ENCODE results near the gene CCDC196.
A peak's percentile ranks its signal among the peaks of the same experiment; 100 is the strongest.
"Not testable (repeated sequence)": the region's sequence is repeated elsewhere in the genome, so short reads cannot be mapped to it uniquely, and the experiment has no call there.

The CCDC196 gene

DNA sequence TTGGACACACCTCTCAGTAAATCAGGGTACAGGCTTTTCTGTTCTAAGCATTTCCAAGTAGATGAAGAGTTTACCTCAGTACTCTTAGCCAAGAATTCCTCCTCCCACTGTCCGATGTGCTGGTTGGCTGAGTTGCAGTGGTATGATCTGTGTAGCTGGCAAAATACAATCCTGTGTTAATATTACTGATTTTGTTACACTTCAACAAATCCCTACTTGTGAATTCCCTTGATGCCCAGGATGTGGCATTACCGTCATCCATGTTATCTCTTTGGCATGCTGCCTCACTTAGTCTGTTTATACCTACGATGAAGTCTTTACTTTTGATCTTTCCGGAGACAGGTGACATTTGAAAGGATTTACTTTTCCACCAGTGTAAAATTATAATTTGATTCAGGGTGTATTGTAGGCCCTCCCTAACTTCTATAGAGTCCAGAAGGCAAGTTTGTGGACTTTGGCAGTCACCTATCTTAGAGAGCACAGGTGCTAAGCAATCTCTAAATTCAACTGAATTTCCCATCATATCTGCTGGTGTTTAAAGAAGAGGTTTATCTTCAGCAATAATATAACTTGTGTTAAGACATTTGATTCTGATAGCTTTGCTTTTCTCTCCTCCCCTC lies 10.1 kb downstream of the CCDC196 start:
- DNase-seq, result no peak

DNA sequence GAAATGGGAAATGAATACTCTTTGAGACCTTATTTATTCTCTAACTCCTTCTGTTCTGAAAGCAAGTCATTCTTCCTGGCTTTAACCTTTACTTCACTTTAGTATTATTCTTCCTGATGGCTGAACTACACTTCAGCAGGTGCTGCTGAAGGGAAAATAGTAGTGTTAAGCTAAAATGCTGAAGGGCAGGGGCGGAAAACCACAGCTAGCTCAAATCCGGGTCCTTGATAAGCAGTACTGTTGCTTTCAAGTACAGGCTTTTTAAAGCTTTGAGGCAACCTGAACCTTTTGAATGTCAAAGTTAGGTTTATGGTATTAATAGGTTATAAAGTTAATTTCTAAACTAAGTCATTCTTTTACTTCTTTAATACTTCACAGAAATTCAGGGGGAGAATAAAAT lies 10.7 kb downstream of the CCDC196 start:
- no peak for DNase-seq

- DNase-seq, result no peak
These were observed 12.1 kb downstream of the CCDC196 start for GRCh38 chr14:66498311-66498710.

GRCh38 chr14:66501592-66501991 lies 15.4 kb downstream of the CCDC196 start:
- DNase-seq, result no peak

DNA sequence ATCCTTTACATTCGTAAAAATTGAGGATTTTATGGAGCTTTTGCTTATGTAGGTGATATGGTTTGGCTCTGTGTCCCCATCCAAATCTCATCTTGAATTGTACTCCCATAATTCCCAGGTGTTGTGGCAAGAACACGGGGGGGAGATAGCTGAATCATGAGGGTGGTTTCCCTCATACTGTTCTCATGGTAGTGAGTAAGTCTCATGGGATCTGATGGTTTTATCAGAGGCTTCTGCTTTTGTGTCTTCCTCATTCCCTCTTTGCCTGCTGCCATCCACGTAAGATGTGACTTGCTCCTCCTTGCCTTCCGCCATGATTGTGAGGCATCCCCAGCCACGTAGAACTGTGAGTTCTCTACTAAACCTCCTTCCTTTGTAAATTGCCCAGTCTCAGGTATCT lies 16.7 kb downstream of the CCDC196 start:
- not testable (repeated sequence) for DNase-seq

GRCh38 chr14:66503532-66503931 lies 17.4 kb downstream of the CCDC196 start:
- DNase-seq, result no peak

DNA sequence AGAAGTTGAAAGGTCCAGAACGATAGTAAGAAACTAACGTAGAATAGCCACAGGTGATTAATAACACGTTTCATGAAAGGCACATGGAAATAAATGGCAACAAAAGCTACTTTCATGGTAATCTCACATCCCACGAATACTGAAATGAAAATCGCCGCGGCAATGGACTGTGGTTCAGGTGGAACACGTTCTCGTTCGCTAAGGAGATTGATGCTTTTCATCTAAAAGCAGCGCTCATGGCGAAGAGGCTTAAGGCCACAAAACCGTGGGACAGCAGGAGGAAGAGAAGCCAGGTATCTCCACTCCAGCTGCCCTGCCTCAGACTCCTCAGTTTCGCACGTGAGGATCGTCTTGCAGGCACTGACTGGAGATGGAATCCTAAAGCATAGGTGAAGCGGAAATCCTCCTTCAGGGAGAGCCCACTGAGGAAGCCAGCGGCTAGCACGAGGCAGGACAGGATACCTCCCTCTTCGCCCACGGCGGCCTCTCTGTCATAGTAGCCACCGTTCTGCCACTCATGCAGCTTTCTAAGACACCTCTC lies 21.1 kb downstream of the CCDC196 start:
- DNase-seq, result no peak

GRCh38 chr14:66507722-66508546 lies 21.8 kb downstream of the CCDC196 start, which contains the start of gene GPHN:
Gene GPHN, plus strand, starts transcription at chr14:66508147.
- DNase-seq, result peak; percentile 77

- no peak for DNase-seq
These were observed 22.3 kb downstream of the CCDC196 start for GRCh38 chr14:66508547-66508845.

DNA sequence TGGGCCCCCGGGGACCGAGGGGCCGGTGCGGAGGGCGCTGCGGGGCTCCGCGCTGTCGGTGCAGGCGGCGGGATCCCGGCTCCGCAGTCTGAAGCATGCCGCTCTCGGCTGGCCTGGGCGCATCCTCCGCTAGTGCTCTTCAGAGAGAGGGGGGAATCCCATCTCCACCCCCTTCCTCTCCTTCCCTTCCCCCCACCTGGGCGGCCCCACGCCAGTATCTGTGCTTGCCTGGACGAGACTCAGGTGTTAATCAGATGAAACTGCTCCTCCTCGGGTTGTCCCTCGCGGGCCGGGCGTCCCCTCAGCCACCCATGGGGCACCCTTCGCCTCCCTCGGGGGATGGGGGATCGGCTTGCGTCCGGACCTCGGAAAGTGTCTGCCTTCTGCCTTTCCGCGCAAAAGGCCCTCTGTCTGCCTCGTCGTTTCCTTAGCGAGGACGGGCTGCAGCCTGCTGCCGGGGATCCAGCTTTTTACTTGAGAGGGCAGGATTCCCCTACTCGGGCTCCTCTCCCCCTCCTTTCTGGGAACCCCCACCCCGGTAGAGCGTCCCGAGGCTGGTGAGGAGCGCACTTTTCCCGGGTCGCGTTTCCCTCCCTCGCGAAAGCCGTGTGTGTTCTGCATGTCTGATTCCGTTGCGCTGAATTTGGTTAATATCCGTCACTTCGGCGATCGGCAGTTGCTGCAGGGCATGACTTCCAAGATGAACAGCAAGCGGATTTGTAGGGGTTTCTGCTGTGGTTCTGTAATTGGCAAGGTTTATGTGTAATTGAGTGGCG lies 22.9 kb downstream of the CCDC196 start:
- DNase-seq, result peak; percentile 16

- no peak for DNase-seq
These were observed 23.7 kb downstream of the CCDC196 start for GRCh38 chr14:66509874-66510273.

- no peak for DNase-seq
These were observed 25.7 kb downstream of the CCDC196 start for GRCh38 chr14:66511849-66512248.

- no peak for DNase-seq
These were observed 28.0 kb downstream of the CCDC196 start for GRCh38 chr14:66514213-66514612.

DNA sequence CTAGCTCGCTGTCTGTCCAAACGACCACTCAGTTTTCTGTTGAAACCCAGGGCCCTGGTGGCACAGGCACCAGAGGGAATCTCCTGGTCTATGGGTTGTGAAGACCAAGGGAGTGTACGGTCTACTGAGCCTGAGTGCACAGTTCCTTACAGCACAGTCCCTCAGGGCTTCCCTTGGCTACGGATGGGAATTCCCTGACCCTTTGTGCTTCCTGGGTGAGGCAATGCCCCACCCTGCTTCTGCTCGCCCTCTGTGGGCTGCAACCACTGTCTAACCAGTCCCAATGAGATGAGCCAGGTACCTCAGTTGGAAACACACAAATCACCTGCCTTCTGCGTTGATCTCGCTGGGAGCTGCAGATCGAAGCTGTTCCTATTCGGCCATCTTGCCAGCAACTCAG lies 44.4 kb downstream of the CCDC196 start:
- no peak for DNase-seq

- DNase-seq, result no peak
These were observed 52.9 kb downstream of the CCDC196 start for GRCh38 chr14:66539034-66539433.

DNA sequence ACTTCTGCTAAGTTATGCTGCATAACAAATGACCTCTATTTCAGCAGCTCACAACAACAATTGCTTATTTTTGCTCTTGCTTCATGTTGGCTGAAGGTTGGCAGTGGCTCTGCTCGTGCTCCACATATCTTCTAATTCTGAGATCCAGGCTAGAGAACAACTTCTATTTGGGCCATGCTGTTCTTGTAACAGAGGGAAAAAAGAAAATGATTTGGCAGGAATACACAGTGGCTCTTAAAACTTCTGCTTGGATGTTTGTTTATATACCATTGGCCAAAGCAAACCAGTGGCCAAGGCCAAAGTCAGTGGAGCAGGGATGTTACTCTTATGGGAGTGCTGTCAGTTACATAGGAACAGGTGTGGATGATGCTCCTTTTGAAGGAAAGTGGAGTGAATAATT lies 53.9 kb downstream of the CCDC196 start:
- no peak for DNase-seq

DNA sequence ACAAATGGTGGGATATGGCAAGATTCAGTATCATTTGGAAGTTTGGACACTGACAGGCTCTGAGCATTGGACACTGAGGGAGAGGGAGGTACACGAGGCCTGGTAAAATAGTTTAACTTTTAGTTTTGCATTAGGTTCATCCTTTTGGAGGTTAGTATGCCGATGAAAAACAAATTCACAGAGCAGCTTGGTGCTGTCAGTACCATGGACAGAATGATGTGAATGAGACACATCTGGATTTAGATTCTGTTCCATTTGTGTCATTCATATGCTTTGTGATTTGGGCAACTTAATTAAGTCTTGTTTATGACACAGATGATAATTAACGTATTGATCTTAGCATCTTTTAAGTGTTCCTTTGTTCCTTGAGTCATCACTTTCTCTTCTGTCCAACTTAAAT lies 55.5 kb downstream of the CCDC196 start:
- DNase-seq, result no peak

- no peak for DNase-seq
These were observed 57.8 kb downstream of the CCDC196 start for GRCh38 chr14:66543996-66544395.

DNA sequence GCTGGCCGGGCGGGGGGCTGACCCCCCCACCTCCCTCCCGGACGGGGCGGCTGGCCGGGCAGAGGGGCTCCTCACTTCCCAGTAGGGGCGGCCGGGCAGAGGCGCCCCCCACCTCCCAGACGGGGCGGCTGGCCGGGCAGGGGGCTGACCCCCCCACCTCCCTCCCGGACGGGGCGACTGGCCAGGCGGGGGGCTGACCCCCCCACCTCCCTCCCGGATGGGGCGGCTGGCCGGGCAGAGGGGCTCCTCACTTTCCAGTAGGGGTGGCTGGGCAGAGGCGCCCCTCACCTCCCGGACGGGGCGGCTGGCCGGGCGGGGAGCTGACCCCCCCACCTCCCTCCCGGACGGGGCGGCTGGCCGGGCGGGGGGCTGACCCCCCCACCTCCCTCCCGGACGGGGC lies 59.0 kb downstream of the CCDC196 start:
- DNase-seq, result not testable (repeated sequence)

- not testable (repeated sequence) for DNase-seq
These were observed 59.6 kb downstream of the CCDC196 start for GRCh38 chr14:66545751-66546150.
